Peyer's patch (tissue), 4 donors: ENCODE results near the gene RO60. TPM values are rescaled to one million over a fixed set of nuclear protein-coding genes. Genes with fewer than 3 reads are reported as not detected.

Experiments used
- DNase-seq, 3 donors: peaks; one replicate each; pipeline ENCODE4 v3.0.0-alpha.2; 2017 to 2019
- H3K27ac ChIP-seq, 4 donors: fragments of 200-600 bp; sonication (generic); one replicate each; pipeline ENCODE4 v1.5.1; 2016 to 2019
- H3K27me3 ChIP-seq, 2 donors: fragments of 200-600 bp; sonication (generic); one replicate each; pipeline ENCODE4 v1.5.1; 2019
- H3K36me3 ChIP-seq, 3 donors: fragments of 200-600 bp; sonication (generic); one replicate each; pipeline ENCODE4 v1.5.1; 2016 to 2019
- H3K4me1 ChIP-seq, 4 donors: fragments of 200-600 bp; sonication (generic); one replicate each; pipeline ENCODE4 v1.5.1; 2016 to 2019
- H3K4me3 ChIP-seq, 4 donors: fragments of 200-600 bp; sonication (generic); 1 replicate in 3 of 4; 2 replicates in 1 of 4; pipeline ENCODE4 v1.5.1; 2016 to 2019; ENCODE audit warnings: mild to moderate bottlenecking in 1 of 4
- H3K9me3 ChIP-seq, 4 donors: fragments of 200-600 bp; sonication (generic); one replicate each; pipeline ENCODE4 v1.5.1; 2016 to 2019; ENCODE audit warnings: mild to moderate bottlenecking in 1 of 4
- CTCF ChIP-seq, 6 experiments: fragments of 450-650 bp in 4 of 6; fragments of 200-600 bp in 2 of 6; sonication (generic) in 1 of 6; IDR thresholded peaks; one replicate each; pipeline ENCODE4 v1.5.1; 2017 to 2019; ENCODE audit warnings: antibody characterized with exemption in 6 of 6, mild to moderate bottlenecking in 3 of 6, moderate library complexity in 1 of 6
- POLR2A ChIP-seq, 2 donors: fragments of 450-650 bp; IDR thresholded peaks; one replicate each; pipeline ENCODE4 v1.5.1; 2017; ENCODE audit warnings: antibody characterized with exemption in 2 of 2, mild to moderate bottlenecking in 2 of 2, moderate library complexity in 2 of 2
- total RNA-seq, 4 donors: library from RNA; depleted of rRNA; stranded (reverse); fragments of >200 nt; gene quantifications; one replicate each; pipeline ENCODE4 v1.1.0, GENCODE V29; 2016

The RO60 gene
- total RNA-seq: 10 to 100 TPM; 33.0 to 55.9 (median 47.0) TPM

- DNase-seq: peak; percentile 96 to 98 (median 96)
- Histone ChIP-seq H3K27me3 (no peaks in the 10 kb centered on the region), H3K36me3 (no peaks in the 10 kb centered on the region), H3K9me3 (no peaks in the 10 kb centered on the region), H3K4me3 (peak within 1 kb of the TSS; percentile 68 to 88 (median 84)), H3K4me1 (peaks cover 0 to 30% (median 7%) of the 10 kb centered on the region in 4 donors), H3K27ac (peak within 1 kb of the TSS; percentile 87 to 98 (median 96))
- TF ChIP-seq CTCF (IDR thresholded peaks at IDR 0.05) (peak in 2 of 6 experiments; percentile 1 to 8), POLR2A (IDR thresholded peaks at IDR 0.05) (peak; percentile 53 to 80)
These were observed at the start of gene RO60, which contains the start of gene UCHL5 for GRCh38 chr1:193059282-193060114. Gene RO60, plus strand, starts transcription at chr1:193059612. Its CDS starts 9,443 bp downstream, at chr1:193069055. Gene UCHL5, minus strand, starts transcription at chr1:193059360. Its CDS starts 100 bp downstream, at chr1:193059260.

GRCh38 chr1:193011406-193011805 is 48.0 kb upstream of the RO60 start:
- no peak for DNase-seq

GRCh38 chr1:193013005-193013404 is 46.4 kb upstream of the RO60 start:
- Histone ChIP-seq H3K4me3 (no peak overlapping the region), H3K27me3 (no peaks in the 10 kb centered on the region), H3K27ac (no peak overlapping the region)

More at GRCh38 chr1:193011406-193011805, 48.0 kb upstream of the RO60 start:
- no peaks in the 10 kb centered on the region for H3K9me3 ChIP-seq
- H3K27ac ChIP-seq: no peak overlapping the region
- TF ChIP-seq POLR2A (IDR thresholded peaks at IDR 0.05) (no peak), CTCF (IDR thresholded peaks at IDR 0.05) (no peak)
- no peaks in the 10 kb centered on the region for H3K27me3 ChIP-seq
- H3K36me3 ChIP-seq: no peaks in the 10 kb centered on the region
- peaks cover 0 to 18% (median 0%) of the 10 kb centered on the region in 4 donors for H3K4me1 ChIP-seq
- H3K4me3 ChIP-seq: no peak overlapping the region

GRCh38 chr1:193013707-193014106 is 45.7 kb upstream of the RO60 start:
- no peaks in the 10 kb centered on the region for H3K9me3 ChIP-seq
- DNase-seq: no peak
- no peak overlapping the region for H3K27ac ChIP-seq
- H3K4me1 ChIP-seq: peaks cover 0 to 13% (median 0%) of the 10 kb centered on the region in 4 donors
- H3K4me3 ChIP-seq: no peak overlapping the region
- no peaks in the 10 kb centered on the region for H3K27me3 ChIP-seq
- no peaks in the 10 kb centered on the region for H3K36me3 ChIP-seq
- no peak for TF ChIP-seq POLR2A (IDR thresholded peaks at IDR 0.05)

More at GRCh38 chr1:193013005-193013404, 46.4 kb upstream of the RO60 start:
- H3K9me3 ChIP-seq: no peaks in the 10 kb centered on the region
- no peak for DNase-seq
- no peaks in the 10 kb centered on the region for H3K36me3 ChIP-seq
- TF ChIP-seq CTCF (IDR thresholded peaks at IDR 0.05): no peak
- TF ChIP-seq POLR2A (IDR thresholded peaks at IDR 0.05): no peak
- peaks cover 0 to 18% (median 0%) of the 10 kb centered on the region in 4 donors for H3K4me1 ChIP-seq

GRCh38 chr1:193014400-193014799 is 45.0 kb upstream of the RO60 start:
- Histone ChIP-seq H3K9me3 (no peaks in the 10 kb centered on the region), H3K36me3 (no peaks in the 10 kb centered on the region), H3K27me3 (no peaks in the 10 kb centered on the region), H3K27ac (no peak overlapping the region), H3K4me1 (peaks cover 0 to 12% (median 0%) of the 10 kb centered on the region in 4 donors), H3K4me3 (no peak overlapping the region)
- no peak for DNase-seq
- TF ChIP-seq CTCF (IDR thresholded peaks at IDR 0.05) (no peak), POLR2A (IDR thresholded peaks at IDR 0.05) (no peak)

GRCh38 chr1:193016788-193017187 is 42.6 kb upstream of the RO60 start:
- H3K36me3 ChIP-seq: peaks cover 0 to 5% (median 0%) of the 10 kb centered on the region in 3 donors
- H3K27ac ChIP-seq: no peak overlapping the region
- H3K4me1 ChIP-seq: peaks cover 0 to 5% (median 0%) of the 10 kb centered on the region in 4 donors
- H3K27me3 ChIP-seq: no peaks in the 10 kb centered on the region
- no peaks in the 10 kb centered on the region for H3K9me3 ChIP-seq
- DNase-seq: no peak
- no peak for TF ChIP-seq CTCF (IDR thresholded peaks at IDR 0.05)
- TF ChIP-seq POLR2A (IDR thresholded peaks at IDR 0.05): no peak
- H3K4me3 ChIP-seq: no peak overlapping the region
